Measurements from ENCODE around the gene RUBCN. TPM values are rescaled to one million over a fixed set of nuclear protein-coding genes. Genes with fewer than 3 reads are reported as not detected.

RUBCN gene
- total and polyA plus RNA-seq, 10 of the 15 experiments (the other 5 are each of a cell fraction or from before 2014, with no cell fraction given), result 15.5 to 79.9 (median 40.4) TPM

- TF ChIP-seq SIX5 (IDR thresholded peaks at IDR 0.05; ENCODE audit: low read depth, low read length, severe bottlenecking) (no peak), EED (IDR thresholded peaks at IDR 0.05; ENCODE audit: low read depth) (no peak), SREBF2 (IDR thresholded peaks at IDR 0.05; ENCODE audit: low read length) (no peak), NFYA (IDR thresholded peaks at IDR 0.05; ENCODE audit: borderline replicate concordance, low read depth, low read length) (no peak), MXI1 (IDR thresholded peaks at IDR 0.05; ENCODE audit: low read depth, low read length) (no peak)
Measured at GRCh38 chr3:197683191-197683590, 53.5 kb downstream of the RUBCN start (continued).

GRCh38 chr3:197682713-197683112 lies 54.0 kb downstream of the RUBCN start:
- Histone ChIP-seq H3K79me2 (ENCODE audit: control insufficient read depth, insufficient read depth, low read length) (no peaks in the 10 kb centered on the region), H3K4me2 (ENCODE audit: control insufficient read depth, insufficient read depth) (no peak overlapping the region), H3K27ac (ENCODE audit: control insufficient read depth, insufficient read depth) (no peak overlapping the region), H4K20me1 (ENCODE audit: control insufficient read depth, insufficient read depth) (no peaks in the 10 kb centered on the region), H3K9ac (ENCODE audit: control insufficient read depth, insufficient read depth, low read length) (no peak overlapping the region), H3K27me3 (replicated peaks in 1 of 2; ENCODE audit: control insufficient read depth in 2 of 2, insufficient read depth in 2 of 2, low read length in 1 of 2) (no peaks in the 10 kb centered on the region), H3K4me1 (ENCODE audit: control insufficient read depth, insufficient read depth, low read length) (0 out of 2 replicates have a peak, but pooled peaks cover 3% of the 10 kb centered on the region), H2AFZ (ENCODE audit: control insufficient read depth, low read depth, low read length) (no peak overlapping the region), H3K4me3 (no peak overlapping the region), H3K36me3 (ENCODE audit: control insufficient read depth in 2 of 2, insufficient read depth in 2 of 2, low read length in 1 of 2) (peaks cover 29 to 50% of the 10 kb centered on the region in 2 experiments), H3K9me3 (replicated peaks; ENCODE audit: control insufficient read depth, insufficient read depth, low read length) (no peaks in the 10 kb centered on the region; the same call in 2 of the 3 replicates)
- in situ Hi-C loops (cut with MboI) (no loop called here), intact Hi-C loops (cut with micrococcal nuclease; ENCODE audit: unreplicated experiment) (no loop called here)
- FAIRE-seq (no peak), DNase-seq (ENCODE audit: low read depth, low spot score) (no peak), ATAC-seq (no peak)
- BruUV-seq (replicated peaks), result no TSS peak
- ChIA-PET CTCF (interaction anchor here (1.1 kb wide), 1 partner anchor 96 kb away, joined by 3 read pairs; no protein-coding TSS in a partner anchor), SMC1A (ENCODE audit: uncharacterized antibody, unreplicated experiment) (interaction anchor here (0.9 to 1.3 kb wide), 3 partner anchors 111 to 119 kb away, joined by 3 to 4 read pairs (median 3); no protein-coding TSS in a partner anchor), POLR2A (interaction anchor here (1.0 kb wide), 1 partner anchor 10 kb away, joined by 3 read pairs; no protein-coding TSS in a partner anchor), RAD21 (ENCODE audit: unreplicated experiment) (no interaction called here)
- whole genome bisulfite sequencing (ENCODE audit: insufficient coverage, insufficient replicate concordance, low lambda C conversion rate, missing lambda C conversion rate), result 99% methylated on average over 15 of the region's 15 CpGs
- TF ChIP-seq SMC3 (IDR thresholded peaks at IDR 0.05; ENCODE audit: borderline replicate concordance, low read length) (peak; percentile 24; the same call in 1 of the 2 replicates), ZNF217 (IDR thresholded peaks at IDR 0.05) (no peak), CTCF (IDR thresholded peaks at IDR 0.05 in 2 of 3, conservative IDR thresholded peaks at IDR 0.05 in 1 of 3; ENCODE audit: control insufficient read depth in 2 of 3, extremely low read depth in 1 of 3, insufficient read depth in 1 of 3, low read depth in 3 of 3, low read length in 3 of 3) (peak in 2 of 3 experiments; percentile 2 to 29; a peak in 2 of 6 replicates)

Measured in GM12878 (cell line).